ENCODE measurements around the gene ZNF511.

Gene ZNF511

GRCh38 chr10:133275684-133276092, 33.0 kb upstream of the ZNF511 start:
- H3K27ac ChIP-seq (ENCODE audit: low read depth, low read length) = no peak overlapping the region
- H3K9ac ChIP-seq (ENCODE audit: low read depth, low read length) = no peak overlapping the region
- peaks cover 7% of the 10 kb centered on the region for H3K27me3 ChIP-seq (ENCODE audit: control insufficient read depth, insufficient read depth, low read length)
- no peaks in the 10 kb centered on the region for H3K9me3 ChIP-seq (ENCODE audit: control insufficient read depth, insufficient read depth, low read length)
- H3K4me3 ChIP-seq (ENCODE audit: low read depth, low read length) = no peak overlapping the region
- peaks cover 18% of the 10 kb centered on the region for H3K36me3 ChIP-seq (ENCODE audit: control insufficient read depth, insufficient read depth, low read length)
- peaks cover 5% of the 10 kb centered on the region; the same call in 1 of the 2 replicates for H3K4me1 ChIP-seq (ENCODE audit: control insufficient read depth, insufficient read depth, low read length)

- H3K4me1 ChIP-seq (ENCODE audit: control insufficient read depth, insufficient read depth, low read length) = peaks cover 5% of the 10 kb centered on the region; the same call in 1 of the 2 replicates
- peaks cover 18% of the 10 kb centered on the region for H3K36me3 ChIP-seq (ENCODE audit: control insufficient read depth, insufficient read depth, low read length)
- H3K9me3 ChIP-seq (ENCODE audit: control insufficient read depth, insufficient read depth, low read length) = no peaks in the 10 kb centered on the region
- H3K9ac ChIP-seq (ENCODE audit: low read depth, low read length) = no peak overlapping the region
- peaks cover 7% of the 10 kb centered on the region for H3K27me3 ChIP-seq (ENCODE audit: control insufficient read depth, insufficient read depth, low read length)
- H3K27ac ChIP-seq (ENCODE audit: low read depth, low read length) = no peak overlapping the region
- H3K4me3 ChIP-seq (ENCODE audit: low read depth, low read length) = peak overlapping the region; percentile 46
Measured at GRCh38 chr10:133276100-133276434, 32.6 kb upstream of the ZNF511 start.

GRCh38 chr10:133276435-133277201, 32.1 kb upstream of the ZNF511 start, which contains the start of gene ADAM8:
Gene ADAM8 (minus strand): TSS chr10:133276868. CDS start chr10:133276817, 51 bp downstream.
- H3K27me3 ChIP-seq (ENCODE audit: control insufficient read depth, insufficient read depth, low read length) = peaks cover 7% of the 10 kb centered on the region
- H3K9me3 ChIP-seq (ENCODE audit: control insufficient read depth, insufficient read depth, low read length) = no peaks in the 10 kb centered on the region
- no peak within 1 kb of the TSS for H3K27ac ChIP-seq (ENCODE audit: low read depth, low read length)
- peaks cover 5% of the 10 kb centered on the region; the same call in 1 of the 2 replicates for H3K4me1 ChIP-seq (ENCODE audit: control insufficient read depth, insufficient read depth, low read length)
- peaks cover 18% of the 10 kb centered on the region for H3K36me3 ChIP-seq (ENCODE audit: control insufficient read depth, insufficient read depth, low read length)
- H3K4me3 ChIP-seq (ENCODE audit: low read depth, low read length) = peak within 1 kb of the TSS; percentile 46
- no peak within 1 kb of the TSS for H3K9ac ChIP-seq (ENCODE audit: low read depth, low read length)

DNA sequence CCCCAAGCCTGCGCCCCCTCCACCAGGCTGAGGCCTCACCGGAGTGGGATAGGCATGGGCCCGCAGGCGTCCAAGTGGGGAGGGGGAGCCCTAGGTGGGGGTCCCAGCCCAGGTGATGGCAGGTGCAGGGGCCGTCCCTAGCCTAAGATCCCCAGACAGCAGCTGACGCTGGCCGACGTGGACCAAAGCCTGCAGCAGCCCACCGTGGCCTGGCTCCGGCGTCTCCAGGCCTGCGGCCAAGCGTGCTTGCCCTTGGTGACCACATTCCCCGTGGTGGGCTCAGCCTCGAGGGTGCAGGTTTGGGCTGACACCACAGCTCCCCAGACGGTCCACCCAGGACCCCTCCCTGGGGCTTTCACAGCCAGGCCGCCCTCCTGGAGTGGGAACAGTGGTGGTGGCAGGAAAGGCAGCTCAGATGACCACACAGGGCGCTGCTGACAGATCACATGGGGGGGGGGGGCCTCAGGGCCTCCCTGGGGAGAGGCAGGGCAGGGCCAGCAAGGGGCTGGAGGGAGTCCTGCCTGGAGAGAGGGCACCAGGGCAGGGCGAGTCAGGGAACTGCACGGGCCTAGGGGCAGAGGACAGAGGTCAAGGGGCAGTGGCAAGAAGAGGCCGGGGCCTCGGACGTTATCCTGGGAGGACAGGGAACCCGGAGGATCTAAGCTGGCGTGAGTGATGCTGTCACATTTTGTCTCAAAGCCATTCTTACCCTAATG, 31.3 kb upstream of the ZNF511 start:
- Histone ChIP-seq H3K36me3 (ENCODE audit: control insufficient read depth, insufficient read depth, low read length) (peaks cover 25% of the 10 kb centered on the region), H3K9ac (ENCODE audit: low read depth, low read length) (no peak overlapping the region), H3K4me3 (ENCODE audit: low read depth, low read length) (peak overlapping the region; percentile 46; the same call in 1 of the 2 replicates), H3K9me3 (ENCODE audit: control insufficient read depth, insufficient read depth, low read length) (no peaks in the 10 kb centered on the region), H3K4me1 (ENCODE audit: control insufficient read depth, insufficient read depth, low read length) (peaks cover 5% of the 10 kb centered on the region; the same call in 1 of the 2 replicates), H3K27me3 (ENCODE audit: control insufficient read depth, insufficient read depth, low read length) (peaks cover 7% of the 10 kb centered on the region), H3K27ac (ENCODE audit: low read depth, low read length) (no peak overlapping the region)

GRCh38 chr10:133277993-133278576, 30.6 kb upstream of the ZNF511 start:
- Histone ChIP-seq H3K9ac (ENCODE audit: low read depth, low read length) (no peak overlapping the region), H3K27ac (ENCODE audit: low read depth, low read length) (no peak overlapping the region), H3K27me3 (ENCODE audit: control insufficient read depth, insufficient read depth, low read length) (peaks cover 7% of the 10 kb centered on the region), H3K4me1 (ENCODE audit: control insufficient read depth, insufficient read depth, low read length) (peaks cover 5% of the 10 kb centered on the region; the same call in 1 of the 2 replicates), H3K4me3 (ENCODE audit: low read depth, low read length) (no peak overlapping the region), H3K9me3 (ENCODE audit: control insufficient read depth, insufficient read depth, low read length) (no peaks in the 10 kb centered on the region), H3K36me3 (ENCODE audit: control insufficient read depth, insufficient read depth, low read length) (peaks cover 32% of the 10 kb centered on the region)

DNA sequence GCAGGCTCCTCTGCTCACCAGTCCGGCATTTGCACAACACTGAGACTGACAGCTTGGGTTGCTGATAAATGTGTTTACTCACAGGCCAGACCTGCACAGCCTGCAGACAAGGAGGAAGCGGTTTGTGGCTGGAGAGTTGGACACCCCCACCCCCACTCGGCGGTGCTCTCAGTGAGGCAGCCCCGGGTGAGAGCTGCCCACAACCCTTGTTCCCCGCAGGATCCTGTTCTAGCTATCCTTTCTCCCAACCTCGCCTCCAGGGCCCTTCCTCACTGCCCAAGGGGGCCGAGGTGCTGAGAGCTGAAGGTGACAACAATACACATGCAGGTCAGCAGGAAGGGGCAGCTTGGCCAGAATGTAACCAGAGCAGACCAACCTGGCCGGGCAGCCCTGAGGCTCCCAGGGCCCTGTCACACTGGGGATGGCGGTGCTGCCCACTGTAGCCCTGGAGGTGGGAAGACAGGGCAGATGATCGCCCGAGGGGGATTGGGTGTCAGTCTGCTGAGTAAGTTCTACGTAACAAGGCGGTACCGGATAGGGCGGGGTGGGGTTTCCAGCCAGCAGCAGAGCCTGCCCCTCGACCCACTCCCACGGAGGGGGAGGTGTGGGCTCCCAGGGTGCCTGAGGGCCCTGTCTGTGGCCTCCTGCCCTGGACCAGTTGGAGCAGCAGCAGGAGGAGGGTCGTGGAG, 30.0 kb upstream of the ZNF511 start:
- Histone ChIP-seq H3K9ac (ENCODE audit: low read depth, low read length) (no peak overlapping the region), H3K4me3 (ENCODE audit: low read depth, low read length) (no peak overlapping the region), H3K36me3 (ENCODE audit: control insufficient read depth, insufficient read depth, low read length) (peaks cover 38% of the 10 kb centered on the region), H3K9me3 (ENCODE audit: control insufficient read depth, insufficient read depth, low read length) (no peaks in the 10 kb centered on the region), H3K27ac (ENCODE audit: low read depth, low read length) (no peak overlapping the region), H3K4me1 (ENCODE audit: control insufficient read depth, insufficient read depth, low read length) (peaks cover 5% of the 10 kb centered on the region; the same call in 1 of the 2 replicates), H3K27me3 (ENCODE audit: control insufficient read depth, insufficient read depth, low read length) (peaks cover 7% of the 10 kb centered on the region)

DNA sequence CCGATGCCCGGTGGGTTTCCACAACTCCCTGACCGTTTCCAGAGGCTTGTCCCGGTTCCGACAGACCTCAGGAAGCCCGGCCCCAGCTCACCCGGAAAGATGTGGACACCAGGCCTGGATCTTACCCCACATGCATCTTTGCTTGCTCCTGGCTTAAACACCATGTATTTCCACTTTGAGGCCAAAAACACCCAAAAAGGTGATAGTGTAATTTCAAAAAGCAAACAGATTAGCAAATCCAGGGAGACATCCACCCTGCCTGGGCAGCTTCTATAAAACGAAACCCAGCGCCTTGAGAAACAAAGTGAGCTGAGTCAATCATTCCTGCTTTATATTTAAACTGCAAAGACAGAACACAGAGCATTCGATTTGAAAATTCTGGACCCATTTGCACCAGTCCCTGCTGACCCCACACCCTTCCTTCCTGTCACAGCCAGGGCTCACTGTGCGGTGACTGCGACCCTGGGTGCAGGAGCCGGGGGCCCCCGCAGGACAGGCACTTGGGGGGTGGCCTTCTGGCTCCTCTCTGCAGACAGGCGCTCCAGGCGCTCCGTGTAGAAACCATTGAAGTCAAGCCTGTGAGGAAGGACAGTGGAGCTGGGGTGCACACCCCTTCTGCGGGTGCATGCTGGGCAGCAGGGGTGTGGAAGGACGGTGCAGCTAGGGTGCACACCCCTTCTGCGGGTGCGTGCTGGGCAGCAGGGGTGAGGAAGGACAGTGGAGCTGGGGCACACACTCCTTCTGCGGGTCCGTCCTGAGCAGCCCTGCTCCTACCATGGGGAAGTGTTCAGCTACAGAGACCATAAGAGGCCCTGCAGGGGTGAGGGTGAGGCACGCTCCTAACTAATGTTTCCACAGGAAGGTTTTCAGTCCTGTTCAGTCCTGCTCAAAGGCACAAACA, 29.1 kb upstream of the ZNF511 start:
- Histone ChIP-seq H3K27ac (ENCODE audit: low read depth, low read length) (no peak overlapping the region), H3K27me3 (ENCODE audit: control insufficient read depth, insufficient read depth, low read length) (peaks cover 7% of the 10 kb centered on the region), H3K9me3 (ENCODE audit: control insufficient read depth, insufficient read depth, low read length) (no peaks in the 10 kb centered on the region), H3K4me3 (ENCODE audit: low read depth, low read length) (no peak overlapping the region), H3K36me3 (ENCODE audit: control insufficient read depth, insufficient read depth, low read length) (peaks cover 47% of the 10 kb centered on the region), H3K4me1 (ENCODE audit: control insufficient read depth, insufficient read depth, low read length) (peaks cover 5% of the 10 kb centered on the region; the same call in 1 of the 2 replicates), H3K9ac (ENCODE audit: low read depth, low read length) (no peak overlapping the region)

DNA sequence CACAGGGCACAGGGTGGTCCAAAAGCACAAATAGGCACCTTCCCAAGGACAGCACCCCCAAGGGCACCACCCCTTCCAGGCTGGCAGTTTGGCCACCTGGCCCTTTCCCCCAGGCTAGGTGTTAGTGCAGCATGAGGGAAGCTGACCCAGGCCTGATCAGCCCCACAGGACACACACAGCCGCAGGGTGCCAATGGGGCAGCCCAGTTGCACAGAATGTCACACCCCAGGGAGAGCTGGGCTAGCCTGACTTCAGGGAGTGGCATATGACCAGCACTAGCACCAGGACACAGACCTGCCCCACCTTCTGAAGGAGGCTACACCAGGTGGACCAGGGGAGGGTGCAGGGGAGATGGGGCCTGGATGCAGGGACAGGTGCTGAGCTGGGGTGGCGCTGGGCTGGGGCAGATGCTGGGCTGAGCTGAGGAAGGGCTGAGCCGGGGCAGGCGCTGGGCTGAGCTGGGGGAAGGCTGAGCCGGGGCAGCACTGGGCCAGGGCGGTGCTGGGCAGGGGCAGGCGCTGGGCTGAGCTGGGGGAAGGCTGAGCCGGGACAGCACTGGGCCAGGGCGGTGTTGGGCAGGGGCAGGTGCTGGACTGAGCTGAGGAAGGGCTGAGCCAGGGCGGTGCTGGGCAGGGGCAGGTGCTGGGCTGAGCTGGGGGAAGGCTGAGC, 28.2 kb upstream of the ZNF511 start:
- no peak overlapping the region for H3K9ac ChIP-seq (ENCODE audit: low read depth, low read length)
- H3K4me1 ChIP-seq (ENCODE audit: control insufficient read depth, insufficient read depth, low read length) = peaks cover 5% of the 10 kb centered on the region; the same call in 1 of the 2 replicates
- H3K27ac ChIP-seq (ENCODE audit: low read depth, low read length) = no peak overlapping the region
- peaks cover 56% of the 10 kb centered on the region for H3K36me3 ChIP-seq (ENCODE audit: control insufficient read depth, insufficient read depth, low read length)
- H3K27me3 ChIP-seq (ENCODE audit: control insufficient read depth, insufficient read depth, low read length) = peaks cover 7% of the 10 kb centered on the region
- no peak overlapping the region for H3K4me3 ChIP-seq (ENCODE audit: low read depth, low read length)
- H3K9me3 ChIP-seq (ENCODE audit: control insufficient read depth, insufficient read depth, low read length) = no peaks in the 10 kb centered on the region

- H3K4me3 ChIP-seq (ENCODE audit: low read depth, low read length) = no peak overlapping the region
Measured at GRCh38 chr10:133281084-133281483, 27.6 kb upstream of the ZNF511 start.

More at GRCh38 chr10:133281084-133281483, 27.6 kb upstream of the ZNF511 start:
- Histone ChIP-seq H3K36me3 (ENCODE audit: control insufficient read depth, insufficient read depth, low read length) (peaks cover 62% of the 10 kb centered on the region), H3K27ac (ENCODE audit: low read depth, low read length) (no peak overlapping the region), H3K27me3 (ENCODE audit: control insufficient read depth, insufficient read depth, low read length) (peaks cover 4% of the 10 kb centered on the region), H3K9ac (ENCODE audit: low read depth, low read length) (no peak overlapping the region), H3K4me1 (ENCODE audit: control insufficient read depth, insufficient read depth, low read length) (peaks cover 3% of the 10 kb centered on the region; the same call in 1 of the 2 replicates), H3K9me3 (ENCODE audit: control insufficient read depth, insufficient read depth, low read length) (no peaks in the 10 kb centered on the region)

Data from HUES48 (cell line).